HepG2 (cell line): ENCODE data around the gene PIF1. TPM values are rescaled to one million over a fixed set of nuclear protein-coding genes. Genes with fewer than 3 reads are reported as not detected.

Experiments
- ASH2L ChIP-seq: fragments of 300-600, 200-600 bp; sonication (generic); IDR thresholded peaks from 2 replicates; pipeline ENCODE4 v1.7.0; 2017; ENCODE audit warnings: low read depth, mild to moderate bottlenecking, moderate library complexity, mixed read lengths, low read length; ENCODE audit not compliant: insufficient read length
- CHD4 ChIP-seq: fragments of 200-600 bp; sonication (generic); IDR thresholded peaks from 2 replicates; pipeline ENCODE4 v1.7.0; 2017; ENCODE audit warnings: mild to moderate bottlenecking, low read length, borderline replicate concordance
- DNMT3B ChIP-seq: conservative IDR thresholded peaks from 2 replicates; pipeline ENCODE4 v1.6.1; 2016; ENCODE audit warnings: missing biosample characterization, control low read depth
- ELF3 ChIP-seq: IDR thresholded peaks from 2 replicates; pipeline ENCODE4 v1.6.1; 2016; ENCODE audit warnings: missing genetic modification reagents, missing compliant biosample characterization
- FOXO1 ChIP-seq: sonication (generic); formaldehyde crosslinking; IDR thresholded peaks from 2 replicates; pipeline ENCODE4 v1.4.0; 2020; ENCODE audit warnings: missing genetic modification reagents
- GFI1 ChIP-seq: sonication (generic); formaldehyde crosslinking; IDR thresholded peaks from 2 replicates; pipeline ENCODE4 v1.5.0; 2020; ENCODE audit warnings: missing genetic modification reagents, mild to moderate bottlenecking, borderline replicate concordance
- HOXA5 ChIP-seq: sonication (generic); formaldehyde crosslinking; IDR thresholded peaks from 2 replicates; pipeline ENCODE4 v1.4.0; 2020; ENCODE audit warnings: missing genetic modification reagents
- JARID2 ChIP-seq: sonication (generic); formaldehyde crosslinking; IDR thresholded peaks from 2 replicates; pipeline ENCODE4 v1.8.1; 2023; ENCODE audit warnings: missing genetic modification reagents, inconsistent platforms; ENCODE audit not compliant: insufficient replicate concordance
- KDM5B ChIP-seq: sonication (generic); formaldehyde crosslinking; IDR thresholded peaks from 2 replicates; pipeline ENCODE4 v1.4.0; 2020; ENCODE audit warnings: missing genetic modification reagents, mild to moderate bottlenecking, borderline replicate concordance
- MAF1 ChIP-seq: sonication (generic); formaldehyde crosslinking; IDR thresholded peaks from 2 replicates; pipeline ENCODE4 v1.5.0; 2020; ENCODE audit warnings: missing genetic modification reagents, borderline replicate concordance
- MED13 ChIP-seq: sonication (generic); formaldehyde crosslinking; IDR thresholded peaks from 2 replicates; pipeline ENCODE4 v1.5.0; 2020; ENCODE audit warnings: missing genetic modification reagents
- NR3C1 ChIP-seq: sonication (generic); formaldehyde crosslinking; IDR thresholded peaks from 2 replicates; pipeline ENCODE4 v1.4.0; 2020; ENCODE audit warnings: missing genetic modification reagents
- PITX1 ChIP-seq: sonication (generic); formaldehyde crosslinking; IDR thresholded peaks from 2 replicates; pipeline ENCODE4 v1.5.1; 2020; ENCODE audit warnings: mild to moderate bottlenecking, missing genetic modification reagents
- RBFOX2 ChIP-seq: fragments of 200-400 bp; formaldehyde crosslinking; IDR thresholded peaks from 2 replicates; pipeline ENCODE4 v1.6.1; 2017; ENCODE audit warnings: low read depth, mild to moderate bottlenecking, low read length
- ZBTB21 ChIP-seq: sonication (generic); formaldehyde crosslinking; IDR thresholded peaks from 2 replicates; pipeline ENCODE4 v1.4.0; 2020; ENCODE audit warnings: missing genetic modification reagents
- ZFP41 ChIP-seq: sonication (generic); formaldehyde crosslinking; IDR thresholded peaks from 2 replicates; pipeline ENCODE4 v1.4.0; 2020; ENCODE audit warnings: mild to moderate bottlenecking, missing genetic modification reagents, borderline replicate concordance
- ZFY ChIP-seq: sonication (generic); formaldehyde crosslinking; IDR thresholded peaks from 2 replicates; pipeline ENCODE4 v1.4.0; 2020; ENCODE audit warnings: missing genetic modification reagents
- ZMYM3 ChIP-seq: sonication (generic); formaldehyde crosslinking; IDR thresholded peaks from 2 replicates; pipeline ENCODE4 v1.5.1; 2020; ENCODE audit warnings: mild to moderate bottlenecking, missing genetic modification reagents
- ZNF333 ChIP-seq: sonication (generic); formaldehyde crosslinking; IDR thresholded peaks from 2 replicates; pipeline ENCODE4 v1.4.0; 2020; ENCODE audit warnings: mild to moderate bottlenecking, missing genetic modification reagents, borderline replicate concordance
- ZNF772 ChIP-seq: sonication (generic); formaldehyde crosslinking; IDR thresholded peaks from 2 replicates; pipeline ENCODE4 v1.5.0; 2020; ENCODE audit warnings: mild to moderate bottlenecking, missing genetic modification reagents
- ZNF792 ChIP-seq: IDR thresholded peaks from 2 replicates; pipeline ENCODE4 v1.6.1; 2016
- ZNF891 ChIP-seq: sonication (generic); formaldehyde crosslinking; IDR thresholded peaks from 2 replicates; pipeline ENCODE4 v1.5.0; 2020; ENCODE audit warnings: mild to moderate bottlenecking, missing genetic modification reagents
- polyA plus RNA-seq, 8 experiments: library from polyadenylated mRNA; depleted of rRNA in 3 of 8; stranded (reverse) in 7 of 8; unstranded in 1 of 8; fragments of >200 nt; fragmentation: Illumina TruSeq in 4 of 8; extraction: Trizol in 4 of 8; gene quantifications; 2 replicates each; pipeline versions ENCODE4 v1.2.1 to v1.2.3, GENCODE V29; 2011 to 2016; ENCODE audit warnings: low read depth in 4 of 8, missing spikeins in 1 of 8, mixed read lengths in 1 of 8; ENCODE audit not compliant: insufficient read depth in 1 of 8
- total RNA-seq, 5 experiments: library from RNA; depleted of rRNA; stranded (reverse); fragments of >200 nt; fragmentation: Illumina TruSeq; extraction: Trizol; gene quantifications; 2 replicates each; pipeline ENCODE4 v1.2.3, GENCODE V29; 2016; ENCODE audit warnings: low read depth in 1 of 5
- TF ChIP-seq, protein P1 (sequence below): IDR thresholded peaks from 2 replicates; pipeline ENCODE4 v1.6.1; 2016; ENCODE audit warnings: missing genetic modification reagents, missing compliant biosample characterization
- TF ChIP-seq, protein P2 (sequence below): sonication (generic); formaldehyde crosslinking; IDR thresholded peaks from 2 replicates; pipeline ENCODE4 v1.8.0; 2022; ENCODE audit warnings: missing genetic modification reagents, mild to moderate bottlenecking, borderline replicate concordance
- TF ChIP-seq, protein P3 (sequence below): sonication (generic); formaldehyde crosslinking; IDR thresholded peaks from 2 replicates; pipeline ENCODE4 v1.5.0; 2020; ENCODE audit warnings: missing genetic modification reagents

PIF1 gene
- total and polyA plus RNA-seq, 2 of the 13 experiments (the other 11 are each of a cell fraction or from before 2014, with no cell fraction given), result 18.5 to 19.7 TPM

DNA sequence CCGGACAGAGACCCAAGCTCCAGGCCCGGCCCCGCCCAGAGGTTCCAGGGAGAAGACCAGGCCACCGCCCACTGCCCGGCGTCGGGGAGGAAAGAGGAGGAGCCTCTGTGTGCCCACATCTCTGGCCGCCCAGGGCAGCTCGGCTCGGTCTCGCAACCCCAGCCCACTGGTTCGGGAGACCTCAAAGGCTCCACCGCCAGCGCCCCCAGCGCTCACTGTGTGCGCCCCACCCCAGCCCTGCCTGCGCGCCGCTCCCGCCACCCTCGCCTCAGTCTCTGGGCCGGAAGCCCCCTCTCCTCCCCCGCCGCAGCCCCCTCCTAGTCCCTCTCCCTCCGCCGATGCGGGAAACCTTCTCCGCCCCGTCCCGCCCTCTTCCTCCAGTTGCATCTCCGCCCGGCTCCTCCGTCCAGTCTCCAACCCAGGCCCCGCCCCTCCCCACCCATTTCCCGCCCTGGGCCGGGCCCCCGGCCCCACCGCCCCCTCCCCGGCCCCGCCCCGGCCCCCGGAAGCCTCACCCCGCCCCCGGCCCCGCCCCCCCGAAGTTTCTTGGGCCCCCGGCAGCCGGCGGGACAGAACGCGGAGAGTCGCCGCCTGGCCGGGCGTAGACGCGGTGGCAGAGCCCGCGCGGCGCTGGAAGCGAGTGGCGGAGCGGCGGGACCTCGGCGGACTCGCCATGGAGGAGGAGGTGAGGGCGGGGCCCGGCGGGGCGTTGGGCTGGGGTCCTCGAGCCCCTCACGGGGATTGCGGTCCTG lies 16.1 kb upstream of the PIF1 start, which contains the start of gene PLEKHO2 (continued):
- TF ChIP-seq GFI1 (CRISPR knock-in tag) (peak; percentile 8; the same call in 1 of the 2 replicates), DNMT3B (no peak), ZFY (peak; percentile 60), ZBTB21 (CRISPR knock-in tag) (no peak), ASH2L (no peak), MAF1 (CRISPR knock-in tag) (no peak), ZNF333 (peak; percentile 64; the same call in 1 of the 2 replicates), PITX1 (no peak), FOXO1 (CRISPR knock-in tag) (0 out of 2 replicates have a peak, but pooled peaks have one; percentile 25), CHD4 (no peak), NR3C1 (CRISPR knock-in tag) (no peak), ZNF891 (CRISPR knock-in tag) (no peak), MED13 (CRISPR knock-in tag) (peak; percentile 52; the same call in 1 of the 2 replicates), ZMYM3 (CRISPR knock-in tag) (no peak), ELF3 (CRISPR knock-in tag) (peak; percentile 35; the same call in 1 of the 2 replicates), RBFOX2 (peak; percentile 71), JARID2 (CRISPR knock-in tag) (no peak), HOXA5 (no peak), ZNF772 (0 out of 2 replicates have a peak, but pooled peaks have one; percentile 34), ZFP41 (no peak), ZNF792 (CRISPR knock-in tag) (0 out of 2 replicates have a peak, but pooled peaks have one; percentile 19), KDM5B (CRISPR knock-in tag) (no peak; the same call in 1 of the 2 replicates)
- TF ChIP-seq, protein P1, sequence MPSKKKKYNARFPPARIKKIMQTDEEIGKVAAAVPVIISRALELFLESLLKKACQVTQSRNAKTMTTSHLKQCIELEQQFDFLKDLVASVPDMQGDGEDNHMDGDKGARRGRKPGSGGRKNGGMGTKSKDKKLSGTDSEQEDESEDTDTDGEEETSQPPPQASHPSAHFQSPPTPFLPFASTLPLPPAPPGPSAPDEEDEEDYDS (CRISPR knock-in tag), result peak; percentile 57; the same call in 1 of the 2 replicates
- TF ChIP-seq, protein P2, sequence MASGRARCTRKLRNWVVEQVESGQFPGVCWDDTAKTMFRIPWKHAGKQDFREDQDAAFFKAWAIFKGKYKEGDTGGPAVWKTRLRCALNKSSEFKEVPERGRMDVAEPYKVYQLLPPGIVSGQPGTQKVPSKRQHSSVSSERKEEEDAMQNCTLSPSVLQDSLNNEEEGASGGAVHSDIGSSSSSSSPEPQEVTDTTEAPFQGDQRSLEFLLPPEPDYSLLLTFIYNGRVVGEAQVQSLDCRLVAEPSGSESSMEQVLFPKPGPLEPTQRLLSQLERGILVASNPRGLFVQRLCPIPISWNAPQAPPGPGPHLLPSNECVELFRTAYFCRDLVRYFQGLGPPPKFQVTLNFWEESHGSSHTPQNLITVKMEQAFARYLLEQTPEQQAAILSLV, result peak; percentile 26; the same call in 1 of the 2 replicates
- TF ChIP-seq, protein P3, sequence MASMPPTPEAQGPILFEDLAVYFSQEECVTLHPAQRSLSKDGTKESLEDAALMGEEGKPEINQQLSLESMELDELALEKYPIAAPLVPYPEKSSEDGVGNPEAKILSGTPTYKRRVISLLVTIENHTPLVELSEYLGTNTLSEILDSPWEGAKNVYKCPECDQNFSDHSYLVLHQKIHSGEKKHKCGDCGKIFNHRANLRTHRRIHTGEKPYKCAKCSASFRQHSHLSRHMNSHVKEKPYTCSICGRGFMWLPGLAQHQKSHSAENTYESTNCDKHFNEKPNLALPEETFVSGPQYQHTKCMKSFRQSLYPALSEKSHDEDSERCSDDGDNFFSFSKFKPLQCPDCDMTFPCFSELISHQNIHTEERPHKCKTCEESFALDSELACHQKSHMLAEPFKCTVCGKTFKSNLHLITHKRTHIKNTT (CRISPR knock-in tag), result no peak
